K562 (cell line): ENCODE data around the gene TMEM181. TPM values are rescaled to one million over a fixed set of nuclear protein-coding genes. Genes with fewer than 3 reads are reported as not detected.
A peak's percentile ranks its signal among the peaks of the same experiment; 100 is the strongest.

Source experiments
- ATF7 ChIP-seq: fragments of 450-650 bp; IDR thresholded peaks from 2 replicates; pipeline ENCODE4 v1.7.1; 2014; ENCODE audit warnings: mild to moderate bottlenecking, moderate library complexity
- BRCA1 ChIP-seq, 2 experiments: fragments of 450-650 bp in 1 of 2; sonication (generic) in 1 of 2; formaldehyde crosslinking in 1 of 2; IDR thresholded peaks; 2 replicates each; pipeline versions ENCODE4 v1.5.0 to v1.6.1; 2017 to 2020; ENCODE audit warnings: mild to moderate bottlenecking in 1 of 2, missing genetic modification reagents in 1 of 2
- CHD4 ChIP-seq: fragments of 200-600 bp; sonication (generic); IDR thresholded peaks from 3 replicates; pipeline ENCODE4 v1.6.1; 2012; ENCODE audit warnings: low read depth, mild to moderate bottlenecking, mixed read lengths, low read length, inconsistent platforms; ENCODE audit not compliant: insufficient read depth, insufficient replicate concordance, poor library complexity, severe bottlenecking
- CUX1 ChIP-seq: fragments of 200-800 bp; sonication (Bioruptor generic); IDR thresholded peaks from 2 replicates; pipeline ENCODE4 v1.6.1; 2016; ENCODE audit warnings: missing genetic modification characterization, missing compliant biosample characterization
- E2F8 ChIP-seq: fragments of 450-650 bp; IDR thresholded peaks from 2 replicates; pipeline ENCODE4 v1.7.1; 2018; ENCODE audit warnings: mild to moderate bottlenecking, low read depth; ENCODE audit not compliant: partially characterized antibody
- MEF2D ChIP-seq: conservative IDR thresholded peaks from 2 replicates; pipeline ENCODE4 v1.6.1; 2016; ENCODE audit warnings: low read depth, missing genetic modification characterization, missing compliant biosample characterization
- PBX2 ChIP-seq, 2 experiments: IDR thresholded peaks in 1 of 2; conservative IDR thresholded peaks in 1 of 2; 2 replicates each; pipeline ENCODE4 v1.6.1; 2016; ENCODE audit warnings: low read depth in 2 of 2, mild to moderate bottlenecking in 1 of 2, missing compliant biosample characterization in 1 of 2, missing genetic modification characterization in 1 of 2, moderate library complexity in 1 of 2
- PYGO2 ChIP-seq: fragments of 450-650 bp; IDR thresholded peaks from 2 replicates; pipeline ENCODE4 v1.6.1; 2016; ENCODE audit warnings: mild to moderate bottlenecking, missing genetic modification characterization, moderate library complexity, missing compliant biosample characterization
- RBM22 ChIP-seq: fragments of 200-400 bp; formaldehyde crosslinking; IDR thresholded peaks from 2 replicates; pipeline ENCODE4 v1.6.1; 2018; ENCODE audit warnings: low read length, low read depth; ENCODE audit not compliant: poor library complexity, severe bottlenecking
- SMAD4 ChIP-seq: fragments of 250-450 bp; sonication (Bioruptor Pico); conservative IDR thresholded peaks from 2 replicates; pipeline ENCODE4 v1.8.0; 2021; ENCODE audit warnings: inconsistent platforms, mild to moderate bottlenecking, moderate library complexity
- SMARCC2 ChIP-seq: fragments of 450-650 bp; IDR thresholded peaks from 2 replicates; pipeline ENCODE4 v1.6.1; 2017; ENCODE audit warnings: antibody characterized with exemption, moderate library complexity, mild to moderate bottlenecking, low read depth
- ZBTB8A ChIP-seq: fragments of 450-650 bp; IDR thresholded peaks from 2 replicates; pipeline ENCODE4 v1.6.1; 2018; ENCODE audit warnings: mild to moderate bottlenecking, moderate library complexity; ENCODE audit not compliant: partially characterized antibody
- polyA plus RNA-seq, 8 experiments: library from polyadenylated mRNA; depleted of rRNA in 4 of 8; stranded (reverse) in 5 of 8; unstranded in 3 of 8; fragments of >200 nt; fragmentation: Nextera tagmentation in 2 of 8; fragmentation: Illumina TruSeq in 1 of 8; extraction: Ambion mirVana in 2 of 8; extraction: Trizol in 1 of 8; gene quantifications; 2 replicates each; pipeline versions ENCODE4 v1.2.1 to v1.2.3, GENCODE V29; 2011 to 2014; ENCODE audit warnings: inconsistent platforms in 1 of 8, missing spikeins in 1 of 8
- total RNA-seq, 7 experiments: library from RNA; depleted of rRNA in 6 of 7; stranded (reverse); fragments of >200 nt in 6 of 7; fragmentation: Illumina TruSeq in 2 of 7; extraction: Trizol in 2 of 7; gene quantifications; 2 replicates each; pipeline versions ENCODE4 v1.2.1 to v1.2.3, GENCODE V29; 2011 to 2021; ENCODE audit warnings: low replicate concordance in 1 of 7

Gene TMEM181
- total and polyA plus RNA-seq, 9 of the 15 experiments (the other 6 are each of a cell fraction or from before 2014, with no cell fraction given): 5.6 to 27.2 (median 19.9) TPM

GRCh38 chr6:158518191-158519127, 41.4 kb upstream of the TMEM181 start (continued):
- TF ChIP-seq CUX1 (CRISPR knock-in tag): no peak
- no peak for TF ChIP-seq RBM22
- TF ChIP-seq MEF2D (tag): no peak
- no peak for TF ChIP-seq SMAD4 (CRISPR knock-in tag)
- TF ChIP-seq PYGO2 (tag): no peak
- TF ChIP-seq CHD4: no peak
- TF ChIP-seq SMARCC2: 0 out of 2 replicates have a peak, but pooled peaks have one; percentile 22
- TF ChIP-seq E2F8: no peak
- TF ChIP-seq BRCA1 (IDR thresholded peaks at IDR 0.05): no peak
- no peak for TF ChIP-seq BRCA1 (CRISPR knock-in tag; IDR thresholded peaks at IDR 0.05)
- TF ChIP-seq ZBTB8A: no peak
- TF ChIP-seq PBX2 (CRISPR knock-in tag; IDR thresholded peaks at IDR 0.05; ENCODE audit: low read depth): no peak
- TF ChIP-seq PBX2 (tag; conservative IDR thresholded peaks at IDR 0.05; ENCODE audit: low read depth): peak; percentile 19; the same call in 1 of the 2 replicates
- no peak for TF ChIP-seq ATF7
